HG03280 (cell line): Measurements from ENCODE around the gene EPB41L1.

Source experiments
- ATAC-seq: cut with Tn5 transposase; IDR thresholded peaks from one replicate; pipeline ENCODE4 v1.9.1; 2021; ENCODE audit warnings: mild to moderate bottlenecking, moderate library complexity; ENCODE audit not compliant: unreplicated experiment

EPB41L1 gene

GRCh38 chr20:36218380-36219064 lies 64.0 kb downstream of the EPB41L1 start:
- ATAC-seq: no peak

GRCh38 chr20:36219671-36220220 lies 65.2 kb downstream of the EPB41L1 start:
- no peak for ATAC-seq

GRCh38 chr20:36225666-36226065 lies 71.1 kb downstream of the EPB41L1 start:
- ATAC-seq: no peak

GRCh38 chr20:36228770-36229169 lies 74.2 kb downstream of the EPB41L1 start:
- no peak for ATAC-seq

- ATAC-seq: no peak
Observed at GRCh38 chr20:36230019-36230418, 75.5 kb downstream of the EPB41L1 start.

GRCh38 chr20:36231331-36231730 lies 76.8 kb downstream of the EPB41L1 start:
- no peak for ATAC-seq

- ATAC-seq: no peak
Observed at GRCh38 chr20:36234771-36235320, 80.3 kb downstream of the EPB41L1 start.

- ATAC-seq: peak; percentile 68
Observed at GRCh38 chr20:36235892-36236785, 81.6 kb downstream of the EPB41L1 start, which contains the start of gene AAR2. TSS of gene AAR2 (plus strand) at chr20:36236478. CDS start at chr20:36239869, 3,391 bp downstream.

- ATAC-seq: no peak
Observed at GRCh38 chr20:36236786-36237121, 82.2 kb downstream of the EPB41L1 start.

GRCh38 chr20:36237477-36237876 lies 82.9 kb downstream of the EPB41L1 start:
- no peak for ATAC-seq

GRCh38 chr20:36238153-36238552 lies 83.6 kb downstream of the EPB41L1 start:
- no peak for ATAC-seq

GRCh38 chr20:36238760-36239159 lies 84.2 kb downstream of the EPB41L1 start:
- no peak for ATAC-seq

GRCh38 chr20:36240076-36240475 lies 85.5 kb downstream of the EPB41L1 start:
- no peak for ATAC-seq

- ATAC-seq: no peak
Observed at GRCh38 chr20:36241678-36242077, 87.1 kb downstream of the EPB41L1 start.

- ATAC-seq: no peak
Observed at GRCh38 chr20:36243726-36244125, 89.2 kb downstream of the EPB41L1 start.

GRCh38 chr20:36246401-36246800 lies 91.9 kb downstream of the EPB41L1 start:
- ATAC-seq: no peak

GRCh38 chr20:36248836-36249235 lies 94.3 kb downstream of the EPB41L1 start:
- no peak for ATAC-seq

GRCh38 chr20:36249450-36249849 lies 94.9 kb downstream of the EPB41L1 start:
- no peak for ATAC-seq

- ATAC-seq: no peak
Observed at GRCh38 chr20:36251426-36251825, 96.9 kb downstream of the EPB41L1 start.

GRCh38 chr20:36252511-36252910 lies 98.0 kb downstream of the EPB41L1 start:
- ATAC-seq: no peak

GRCh38 chr20:36253036-36253435 lies 98.5 kb downstream of the EPB41L1 start:
- ATAC-seq: no peak

- ATAC-seq: no peak
Observed at GRCh38 chr20:36254076-36254475, 99.5 kb downstream of the EPB41L1 start.
